Lung (tissue), 12 donors: ENCODE data around the gene LSS. TPM values are rescaled to one million over a fixed set of nuclear protein-coding genes. Genes with fewer than 3 reads are reported as not detected.
"Not testable (repeated sequence)": the region's sequence is repeated elsewhere in the genome, so short reads cannot be mapped to it uniquely, and the experiment has no call there.

Source experiments
- ATAC-seq: fragments of 200-7000 bp; cut with Tn5 transposase; one replicate; pipeline ENCODE4 v1.9.1; 2020; ENCODE audit warnings: moderate number of reproducible peaks; ENCODE audit not compliant: insufficient read depth, low FRiP score
- DNase-seq, 3 donors: peaks; one replicate each; pipeline ENCODE4 v3.0.0-alpha.2; 2013 to 2017
- H3K27ac ChIP-seq, 2 donors: one replicate each; pipeline ENCODE4 v1.5.1; 2013; ENCODE audit warnings: mild to moderate bottlenecking in 2 of 2, moderate library complexity in 2 of 2, control low read depth in 1 of 2, inconsistent platforms in 1 of 2, low read depth in 1 of 2, low read length in 1 of 2
- H3K27me3 ChIP-seq, 3 donors: one replicate each; pipeline ENCODE4 v1.5.1; 2013; ENCODE audit warnings: low read length in 2 of 3; ENCODE audit not compliant: control insufficient read depth in 3 of 3, insufficient read depth in 3 of 3
- H3K36me3 ChIP-seq, 4 donors: one replicate each; pipeline ENCODE4 v1.5.1; 2013; ENCODE audit warnings: low read length in 4 of 4, mild to moderate bottlenecking in 1 of 4, moderate library complexity in 1 of 4; ENCODE audit not compliant: control insufficient read depth in 4 of 4, insufficient read depth in 4 of 4
- H3K4me1 ChIP-seq, 5 donors: one replicate each; pipeline ENCODE4 v1.5.1; 2013; ENCODE audit warnings: low read length in 5 of 5, mild to moderate bottlenecking in 2 of 5, moderate library complexity in 1 of 5; ENCODE audit not compliant: control insufficient read depth in 5 of 5, insufficient read depth in 5 of 5
- H3K4me3 ChIP-seq: one replicate; pipeline ENCODE4 v1.5.1; 2013; ENCODE audit warnings: mild to moderate bottlenecking, control low read depth, moderate library complexity
- H3K9ac ChIP-seq, 2 donors: one replicate each; pipeline ENCODE4 v1.5.1; 2013; ENCODE audit warnings: low read length in 2 of 2, control low read depth in 1 of 2; ENCODE audit not compliant: insufficient read depth in 1 of 2
- H3K9me3 ChIP-seq, 4 donors: one replicate each; pipeline ENCODE4 v1.5.1; 2013; ENCODE audit warnings: low read length in 3 of 4, mild to moderate bottlenecking in 1 of 4, moderate library complexity in 1 of 4; ENCODE audit not compliant: control insufficient read depth in 4 of 4, insufficient read depth in 3 of 4
- WGBS, 2 donors: extraction: QIAGEN DNeasy Blood & Tissue Kit; methylation state at CpG; one replicate each; pipeline ENCODE4 v1.1.7; 2013; 5-methylcytosine and 5-hydroxymethylcytosine counted together
- polyA plus RNA-seq, 2 donors: library from polyadenylated mRNA; stranded (reverse); fragments of 200-250 nt; gene quantifications; one replicate each; pipeline ENCODE4 v1.2.1, GENCODE V29; 2013
- total RNA-seq, 2 donors: library from RNA; depleted of rRNA in 1 of 2; stranded (reverse); fragments of >200 nt in 1 of 2; gene quantifications; one replicate each; pipeline ENCODE4 v1.2.1, GENCODE V29; 2014 to 2021
- TF ChIP-seq, protein P1 (sequence below): IDR thresholded peaks from 2 replicates; pipeline ENCODE4 v1.5.1; 2012; ENCODE audit warnings: mild to moderate bottlenecking; ENCODE audit errors: control extremely low read depth, extremely low read depth
- donor health status: control.
- donor health status: control.
- donor health status: Bipolar disorder and iron deficiency.
- donor health status: healthy.
- donor health status: DM: yes; HTN: yes; CAD: no.

Gene LSS
- total and polyA plus RNA-seq, 4 donors, result 54.6 to 152 (median 98.8) TPM

DNA sequence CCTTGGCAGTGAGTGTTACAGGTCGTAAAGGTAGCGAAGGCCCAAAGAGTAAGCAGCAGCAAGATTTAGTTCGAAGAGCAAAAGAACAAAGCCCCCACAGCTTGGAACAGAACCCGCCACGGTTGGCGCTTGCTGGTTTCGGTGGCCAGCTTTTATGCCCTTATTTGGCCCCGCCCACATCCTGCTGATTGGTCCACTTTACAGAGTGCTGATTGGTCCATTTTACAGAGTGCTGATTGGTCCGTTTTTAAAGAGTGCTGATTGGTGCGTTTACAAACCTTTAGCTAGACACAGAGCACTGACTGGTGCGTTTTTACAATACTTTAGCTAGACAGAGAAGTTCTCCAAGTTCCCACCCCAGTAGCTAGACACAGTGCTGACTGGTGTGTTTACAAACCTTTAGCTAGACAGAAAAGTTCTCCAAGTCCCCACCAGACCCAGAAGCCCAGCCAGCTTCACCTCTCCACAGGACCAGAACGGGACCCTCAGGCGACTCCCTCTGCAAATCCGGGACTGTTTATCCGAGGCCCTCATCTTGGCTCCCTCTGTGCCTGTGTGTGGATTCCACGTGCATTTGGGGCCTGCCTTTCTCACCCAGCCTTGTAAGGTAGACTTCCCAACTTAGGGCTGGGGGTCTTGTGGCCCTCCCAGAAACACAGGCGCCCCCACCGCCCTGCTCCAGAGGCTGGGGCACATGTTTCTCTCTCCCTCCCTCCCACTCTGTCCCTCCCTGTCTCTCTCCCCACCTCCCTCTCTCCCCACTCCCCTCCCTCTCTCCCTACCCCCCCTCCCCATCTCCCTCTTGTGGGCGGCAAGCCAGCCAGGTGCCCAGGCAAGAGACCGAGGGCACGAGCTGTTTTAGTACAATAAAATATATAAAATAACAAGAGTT lies 85.7 kb downstream of the LSS start:
- 85 to 86% methylated on average over 21 of the region's 21 CpGs for WGBS, 2 donors
- Histone ChIP-seq H3K36me3 (no peaks in the 10 kb centered on the region), H3K27me3 (peaks cover 0 to 5% (median 0%) of the 10 kb centered on the region in 3 donors), H3K4me1 (peaks cover 0 to 6% (median 0%) of the 10 kb centered on the region in 5 donors), H3K9ac (no peak overlapping the region), H3K9me3 (peaks cover 0 to 3% (median 0%) of the 10 kb centered on the region in 4 donors), H3K27ac (no peak overlapping the region), H3K4me3 (no peak overlapping the region)
- TF ChIP-seq, protein P1, sequence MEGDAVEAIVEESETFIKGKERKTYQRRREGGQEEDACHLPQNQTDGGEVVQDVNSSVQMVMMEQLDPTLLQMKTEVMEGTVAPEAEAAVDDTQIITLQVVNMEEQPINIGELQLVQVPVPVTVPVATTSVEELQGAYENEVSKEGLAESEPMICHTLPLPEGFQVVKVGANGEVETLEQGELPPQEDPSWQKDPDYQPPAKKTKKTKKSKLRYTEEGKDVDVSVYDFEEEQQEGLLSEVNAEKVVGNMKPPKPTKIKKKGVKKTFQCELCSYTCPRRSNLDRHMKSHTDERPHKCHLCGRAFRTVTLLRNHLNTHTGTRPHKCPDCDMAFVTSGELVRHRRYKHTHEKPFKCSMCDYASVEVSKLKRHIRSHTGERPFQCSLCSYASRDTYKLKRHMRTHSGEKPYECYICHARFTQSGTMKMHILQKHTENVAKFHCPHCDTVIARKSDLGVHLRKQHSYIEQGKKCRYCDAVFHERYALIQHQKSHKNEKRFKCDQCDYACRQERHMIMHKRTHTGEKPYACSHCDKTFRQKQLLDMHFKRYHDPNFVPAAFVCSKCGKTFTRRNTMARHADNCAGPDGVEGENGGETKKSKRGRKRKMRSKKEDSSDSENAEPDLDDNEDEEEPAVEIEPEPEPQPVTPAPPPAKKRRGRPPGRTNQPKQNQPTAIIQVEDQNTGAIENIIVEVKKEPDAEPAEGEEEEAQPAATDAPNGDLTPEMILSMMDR, result no peak
- DNase-seq (no peak), ATAC-seq (no peak)

DNA sequence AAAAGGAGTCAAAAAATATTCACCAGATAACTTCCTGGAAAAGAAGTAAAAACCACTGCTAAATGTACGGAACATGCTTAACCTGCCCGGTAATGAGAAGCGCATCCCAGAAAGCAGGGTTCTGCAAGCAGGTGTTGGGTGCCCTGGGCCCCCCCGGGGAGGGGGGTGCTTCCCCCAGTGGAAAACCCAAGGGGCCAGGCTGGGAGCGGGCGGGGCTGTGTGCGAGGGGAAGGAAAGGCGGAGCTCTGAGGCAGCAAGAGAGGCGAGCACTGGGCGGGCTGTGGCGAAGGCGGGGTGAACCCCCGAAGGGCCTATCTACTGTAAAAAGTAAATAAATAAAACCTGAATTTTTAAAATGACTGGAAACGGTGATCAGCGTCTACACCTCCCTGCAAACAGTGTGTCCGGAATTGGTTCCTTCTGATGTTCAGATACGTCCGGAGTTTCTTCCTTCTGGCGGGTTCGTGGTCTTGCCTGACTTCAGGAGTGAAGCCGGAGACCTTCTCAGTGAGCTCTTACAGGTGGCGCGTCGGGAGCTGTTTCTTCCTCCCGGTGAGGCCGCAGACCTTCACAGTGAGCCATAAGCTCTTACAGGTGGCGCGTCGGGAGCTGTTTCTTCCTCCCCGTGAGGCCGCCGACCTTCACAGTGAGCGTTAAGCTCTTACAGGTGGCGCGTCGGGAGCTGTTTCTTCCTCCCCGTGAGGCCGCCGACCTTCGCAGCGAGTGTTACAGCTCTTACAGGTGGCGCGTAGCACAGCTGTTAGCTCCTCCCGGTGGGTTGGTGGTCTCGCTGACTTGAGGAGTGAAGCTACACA lies 86.6 kb downstream of the LSS start:
- TF ChIP-seq, protein P1, result no peak
- no peak for DNase-seq
- 92 to 96% methylated on average over 45 of the region's 45 CpGs for WGBS, 2 donors

DNA sequence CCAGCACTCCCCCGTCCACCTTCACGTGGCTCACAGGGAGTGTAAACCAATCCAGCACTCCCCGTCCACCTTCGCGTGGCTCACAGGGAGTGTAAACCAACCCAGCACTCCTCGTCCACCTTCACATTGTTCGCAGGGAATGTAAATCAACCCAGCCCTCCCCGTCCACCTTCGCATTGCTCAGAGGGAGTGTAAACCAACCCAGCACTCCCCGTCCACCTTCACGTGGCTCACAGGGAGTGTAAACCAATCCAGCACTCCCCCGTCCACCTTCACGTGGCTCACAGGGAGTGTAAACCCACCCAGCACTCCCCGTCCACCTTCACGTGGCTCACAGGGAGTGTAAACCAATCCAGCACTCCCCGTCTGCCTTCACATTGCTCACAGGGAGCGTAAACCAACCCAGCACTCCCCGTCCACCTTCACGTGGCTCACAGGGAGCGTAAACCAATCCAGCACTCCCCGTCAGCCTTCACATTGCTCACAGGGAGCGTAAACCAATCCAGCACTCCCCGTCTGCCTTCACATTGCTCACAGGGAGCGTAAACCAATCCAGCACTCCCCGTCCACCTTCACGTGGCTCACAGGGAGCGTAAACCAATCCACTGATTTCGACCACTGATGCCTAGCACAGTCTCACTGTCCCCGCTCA lies 88.1 kb downstream of the LSS start:
- H3K9ac ChIP-seq, H3K27me3 ChIP-seq, H3K9me3 ChIP-seq, H3K4me3 ChIP-seq, H3K27ac ChIP-seq, H3K36me3 ChIP-seq, DNase-seq, ATAC-seq: not testable (repeated sequence)
- 52 to 80% methylated on average over 29 of the region's 29 CpGs for WGBS, 2 donors
- peaks cover 0 to 12% (median 0%) of the 10 kb centered on the region in 5 donors for H3K4me1 ChIP-seq

More for the DNA sequence above, 86.6 kb downstream of the LSS start:
- no peak for ATAC-seq
- H3K9ac ChIP-seq, result no peak overlapping the region
- peaks cover 0 to 3% (median 0%) of the 10 kb centered on the region in 4 donors for H3K9me3 ChIP-seq
- peaks cover 0 to 6% (median 0%) of the 10 kb centered on the region in 5 donors for H3K4me1 ChIP-seq
- no peak overlapping the region for H3K4me3 ChIP-seq
- H3K36me3 ChIP-seq, result no peaks in the 10 kb centered on the region
- no peak overlapping the region for H3K27ac ChIP-seq
- peaks cover 0 to 5% (median 0%) of the 10 kb centered on the region in 3 donors for H3K27me3 ChIP-seq
